ENCODE results near the gene NKX2-4. TPM values are rescaled to one million over a fixed set of nuclear protein-coding genes. Genes with fewer than 3 reads are reported as not detected.
"Not testable (repeated sequence)": the region's sequence is repeated elsewhere in the genome, so short reads cannot be mapped to it uniquely, and the experiment has no call there.

NKX2-4 gene
- total RNA-seq, 2 experiments from 2014 or later, result not detected

DNA sequence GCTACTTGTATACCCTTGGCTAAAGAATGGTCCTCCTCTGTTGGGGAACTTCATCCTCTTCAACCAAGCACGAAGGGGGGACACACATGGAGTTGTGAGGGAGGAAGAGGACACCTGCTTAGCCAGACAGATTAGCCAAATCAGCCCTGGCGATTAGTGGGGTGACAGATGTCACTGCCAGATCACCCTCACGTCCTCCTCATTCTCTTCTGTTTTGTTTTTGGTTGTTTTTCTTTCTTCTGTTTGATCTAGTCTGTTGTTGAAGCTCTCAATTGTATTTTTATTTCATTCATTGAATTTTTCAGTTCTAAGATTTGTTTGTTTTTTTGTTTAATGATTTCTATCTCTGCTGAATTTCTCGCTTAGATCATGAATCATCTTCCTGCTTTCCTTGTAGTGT lies 27.5 kb upstream of the NKX2-4 start:
- POLR2A ChIA-PET, result interaction anchor here (0.6 kb wide), 1 partner anchor 167 kb away, joined by 3 read pairs; no protein-coding TSS in a partner anchor

DNA sequence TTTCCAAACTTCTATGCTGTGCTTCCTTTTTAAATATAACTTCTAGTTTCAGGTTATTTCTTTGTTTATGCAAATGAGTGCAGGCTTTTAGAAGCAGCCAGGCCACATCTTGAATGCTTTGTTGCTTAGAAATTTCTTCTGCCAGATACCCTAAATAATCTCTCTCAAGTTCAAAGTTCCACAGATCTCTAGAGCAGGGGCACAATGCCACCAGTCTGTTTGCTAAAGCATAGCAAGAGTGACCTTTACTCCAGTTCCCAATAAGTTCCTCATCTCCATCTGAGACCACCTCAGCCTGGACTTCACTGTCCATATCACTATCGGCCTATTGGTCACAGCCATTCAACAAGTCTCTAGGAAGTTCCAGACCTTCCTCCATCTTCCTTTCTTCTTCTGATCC lies 26.4 kb upstream of the NKX2-4 start:
- H3K9me2 ChIP-seq (ENCODE audit: insufficient read depth, low read length); intact Hi-C loops (cut with micrococcal nuclease; ENCODE audit: unreplicated experiment); H3K36me3 ChIP-seq (ENCODE audit: insufficient read depth, low read length); DNase-seq (ENCODE audit: low spot score); H3K4me1 ChIP-seq (ENCODE audit: insufficient read depth, low read length, poor library complexity, severe bottlenecking); H3K4me2 ChIP-seq (ENCODE audit: low read length); H3K4me3 ChIP-seq (ENCODE audit: low read depth, low read length, poor library complexity, severe bottlenecking); H3K79me2 ChIP-seq (ENCODE audit: insufficient read depth, low read depth, low read length); H2AFZ ChIP-seq (ENCODE audit: low read length); POLR2A ChIA-PET; H3K9me3 ChIP-seq (ENCODE audit: low read length); H3K27ac ChIP-seq (ENCODE audit: low read depth, low read length, poor library complexity, severe bottlenecking); H4K20me1 ChIP-seq (ENCODE audit: insufficient read depth, low read length); CTCF ChIA-PET (ENCODE audit: unreplicated experiment); BruUV-seq (replicated peaks): not testable (repeated sequence)

More for the DNA sequence above, 27.5 kb upstream of the NKX2-4 start:
- H4K20me1 ChIP-seq (ENCODE audit: insufficient read depth, low read length), result no peaks in the 10 kb centered on the region
- no peaks in the 10 kb centered on the region for H3K79me2 ChIP-seq (ENCODE audit: insufficient read depth, low read depth, low read length)
- no peak overlapping the region for H2AFZ ChIP-seq (ENCODE audit: low read length)
- H3K9me2 ChIP-seq (ENCODE audit: insufficient read depth, low read length), result no peaks in the 10 kb centered on the region
- no peak overlapping the region for H3K4me3 ChIP-seq (ENCODE audit: low read depth, low read length, poor library complexity, severe bottlenecking)
- no peak for TF ChIP-seq EZH2phosphoT487 (IDR thresholded peaks at IDR 0.05; ENCODE audit: borderline replicate concordance, low read depth, low read length)
- TF ChIP-seq, protein P1, sequence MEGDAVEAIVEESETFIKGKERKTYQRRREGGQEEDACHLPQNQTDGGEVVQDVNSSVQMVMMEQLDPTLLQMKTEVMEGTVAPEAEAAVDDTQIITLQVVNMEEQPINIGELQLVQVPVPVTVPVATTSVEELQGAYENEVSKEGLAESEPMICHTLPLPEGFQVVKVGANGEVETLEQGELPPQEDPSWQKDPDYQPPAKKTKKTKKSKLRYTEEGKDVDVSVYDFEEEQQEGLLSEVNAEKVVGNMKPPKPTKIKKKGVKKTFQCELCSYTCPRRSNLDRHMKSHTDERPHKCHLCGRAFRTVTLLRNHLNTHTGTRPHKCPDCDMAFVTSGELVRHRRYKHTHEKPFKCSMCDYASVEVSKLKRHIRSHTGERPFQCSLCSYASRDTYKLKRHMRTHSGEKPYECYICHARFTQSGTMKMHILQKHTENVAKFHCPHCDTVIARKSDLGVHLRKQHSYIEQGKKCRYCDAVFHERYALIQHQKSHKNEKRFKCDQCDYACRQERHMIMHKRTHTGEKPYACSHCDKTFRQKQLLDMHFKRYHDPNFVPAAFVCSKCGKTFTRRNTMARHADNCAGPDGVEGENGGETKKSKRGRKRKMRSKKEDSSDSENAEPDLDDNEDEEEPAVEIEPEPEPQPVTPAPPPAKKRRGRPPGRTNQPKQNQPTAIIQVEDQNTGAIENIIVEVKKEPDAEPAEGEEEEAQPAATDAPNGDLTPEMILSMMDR (conservative IDR thresholded peaks at IDR 0.05; ENCODE audit: low read length), result no peak
- no peaks in the 10 kb centered on the region for H3K4me1 ChIP-seq (ENCODE audit: insufficient read depth, low read length, poor library complexity, severe bottlenecking)
- intact Hi-C loops (cut with micrococcal nuclease; ENCODE audit: unreplicated experiment), result no loop called here
- no peak for DNase-seq (ENCODE audit: low spot score)
- no peak overlapping the region for H3K4me2 ChIP-seq (ENCODE audit: low read length)
- BruUV-seq (replicated peaks), result no TSS peak
- no peak overlapping the region for H3K27ac ChIP-seq (ENCODE audit: low read depth, low read length, poor library complexity, severe bottlenecking)
- CTCF ChIA-PET (ENCODE audit: unreplicated experiment), result no interaction called here
- H3K36me3 ChIP-seq (ENCODE audit: insufficient read depth, low read length), result no peaks in the 10 kb centered on the region
- no peaks in the 10 kb centered on the region for H3K9me3 ChIP-seq (ENCODE audit: low read length)

DNA sequence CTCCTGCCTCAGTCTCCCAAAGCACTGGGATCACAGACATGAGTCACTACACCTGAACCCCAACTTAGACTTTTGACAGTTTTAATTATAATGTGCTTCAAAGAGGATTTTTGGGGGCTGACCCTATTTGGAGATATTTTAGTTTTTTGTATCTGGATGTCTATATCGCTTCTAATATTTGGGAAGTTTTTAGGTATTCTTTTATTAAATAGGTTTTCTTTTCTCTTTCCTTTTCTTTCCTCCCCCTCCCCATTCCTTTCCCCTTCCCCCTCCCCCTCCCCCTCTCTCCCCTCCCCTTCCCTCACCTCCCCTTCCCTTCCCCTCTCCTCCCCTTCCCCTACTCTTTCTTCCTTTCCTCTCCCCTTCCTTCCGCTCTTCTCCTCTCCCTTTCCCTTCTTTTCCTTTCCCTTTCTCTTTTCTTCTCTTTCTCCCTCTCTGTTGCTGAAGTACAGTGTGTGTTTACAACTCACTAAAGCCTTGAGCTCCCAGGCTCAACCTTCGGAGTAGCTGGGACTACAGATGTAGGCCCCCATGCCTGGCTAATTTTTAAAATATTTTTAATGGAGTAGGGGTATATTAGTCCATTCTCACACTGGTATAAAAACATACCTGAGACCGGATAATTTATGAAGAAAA lies 24.4 kb upstream of the NKX2-4 start:
- Histone ChIP-seq H3K4me3 (ENCODE audit: low read depth, low read length, poor library complexity, severe bottlenecking) (no peak overlapping the region), H3K79me2 (ENCODE audit: insufficient read depth, low read depth, low read length) (no peaks in the 10 kb centered on the region), H3K27ac (ENCODE audit: low read depth, low read length, poor library complexity, severe bottlenecking) (no peak overlapping the region), H3K4me1 (ENCODE audit: insufficient read depth, low read length, poor library complexity, severe bottlenecking) (no peaks in the 10 kb centered on the region), H4K20me1 (ENCODE audit: insufficient read depth, low read length) (no peaks in the 10 kb centered on the region), H3K36me3 (ENCODE audit: insufficient read depth, low read length) (no peaks in the 10 kb centered on the region), H3K4me2 (ENCODE audit: low read length) (no peak overlapping the region), H3K9me3 (ENCODE audit: low read length) (no peaks in the 10 kb centered on the region), H3K9me2 (ENCODE audit: insufficient read depth, low read length) (no peaks in the 10 kb centered on the region), H2AFZ (ENCODE audit: low read length) (no peak overlapping the region)
- no peak for DNase-seq (ENCODE audit: low spot score)
- TF ChIP-seq, protein P1 (conservative IDR thresholded peaks at IDR 0.05; ENCODE audit: low read length), result no peak
- TF ChIP-seq EZH2phosphoT487 (IDR thresholded peaks at IDR 0.05; ENCODE audit: borderline replicate concordance, low read depth, low read length), result no peak
- intact Hi-C loops (cut with micrococcal nuclease; ENCODE audit: unreplicated experiment), result no loop called here
- no TSS peak for BruUV-seq (replicated peaks)
- CTCF ChIA-PET (ENCODE audit: unreplicated experiment), result no interaction called here
- POLR2A ChIA-PET, result interaction anchor here (0.6 to 1.0 kb wide), 2 partner anchors 15 to 1405 kb away, joined by 3 to 4 read pairs; no protein-coding TSS in a partner anchor

DNA sequence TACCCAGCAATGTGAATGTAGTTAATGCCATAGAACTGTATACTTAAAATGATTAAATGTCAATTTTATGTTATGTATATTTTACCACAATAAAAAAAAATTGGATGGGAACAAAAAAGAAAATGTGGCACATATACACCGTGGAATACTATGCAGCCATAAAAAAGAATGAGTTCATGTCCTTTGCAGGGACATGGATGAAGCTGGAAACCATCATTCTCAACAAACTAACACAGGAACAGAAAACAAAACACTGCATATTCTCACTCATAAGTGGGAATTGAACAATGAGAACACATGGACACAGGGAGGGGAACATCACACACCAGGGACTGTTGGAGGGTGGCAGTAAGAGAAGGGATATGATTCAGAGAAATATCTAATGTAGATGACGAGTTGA lies 21.8 kb upstream of the NKX2-4 start:
- H3K79me2 ChIP-seq (ENCODE audit: insufficient read depth, low read depth, low read length); CTCF ChIA-PET (ENCODE audit: unreplicated experiment); H3K27ac ChIP-seq (ENCODE audit: low read depth, low read length, poor library complexity, severe bottlenecking); intact Hi-C loops (cut with micrococcal nuclease; ENCODE audit: unreplicated experiment); H3K9me3 ChIP-seq (ENCODE audit: low read length); H4K20me1 ChIP-seq (ENCODE audit: insufficient read depth, low read length); H2AFZ ChIP-seq (ENCODE audit: low read length); BruUV-seq (replicated peaks); H3K9me2 ChIP-seq (ENCODE audit: insufficient read depth, low read length); H3K4me1 ChIP-seq (ENCODE audit: insufficient read depth, low read length, poor library complexity, severe bottlenecking); H3K4me2 ChIP-seq (ENCODE audit: low read length); H3K36me3 ChIP-seq (ENCODE audit: insufficient read depth, low read length); DNase-seq (ENCODE audit: low spot score); H3K4me3 ChIP-seq (ENCODE audit: low read depth, low read length, poor library complexity, severe bottlenecking); POLR2A ChIA-PET: not testable (repeated sequence)

DNA sequence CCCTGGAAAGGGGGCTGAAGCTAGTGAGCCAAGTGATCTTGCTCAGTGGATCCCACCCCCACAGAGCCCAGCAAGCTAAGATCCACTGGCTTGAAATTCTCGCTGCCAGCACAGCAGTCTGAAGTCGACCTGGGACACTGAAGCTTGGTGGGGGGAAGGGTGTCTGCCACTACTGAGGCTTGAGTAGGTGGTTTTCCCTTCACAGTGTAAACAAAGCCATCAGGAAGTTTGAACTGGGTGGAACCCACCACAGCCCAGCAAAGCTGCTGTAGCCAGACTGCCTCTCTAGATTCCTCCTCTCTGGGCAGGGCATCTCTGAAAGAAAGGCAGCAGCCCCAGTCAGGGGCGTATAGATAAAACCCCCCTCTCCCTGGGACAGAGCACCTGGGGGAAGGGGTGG lies 16.7 kb upstream of the NKX2-4 start:
- H3K79me2 ChIP-seq (ENCODE audit: insufficient read depth, low read depth, low read length); H3K4me3 ChIP-seq (ENCODE audit: low read depth, low read length, poor library complexity, severe bottlenecking); H4K20me1 ChIP-seq (ENCODE audit: insufficient read depth, low read length); H3K4me2 ChIP-seq (ENCODE audit: low read length); H2AFZ ChIP-seq (ENCODE audit: low read length); H3K27ac ChIP-seq (ENCODE audit: low read depth, low read length, poor library complexity, severe bottlenecking); H3K36me3 ChIP-seq (ENCODE audit: insufficient read depth, low read length); H3K9me2 ChIP-seq (ENCODE audit: insufficient read depth, low read length); H3K4me1 ChIP-seq (ENCODE audit: insufficient read depth, low read length, poor library complexity, severe bottlenecking); intact Hi-C loops (cut with micrococcal nuclease; ENCODE audit: unreplicated experiment); DNase-seq (ENCODE audit: low spot score); BruUV-seq (replicated peaks); CTCF ChIA-PET (ENCODE audit: unreplicated experiment): not testable (repeated sequence)
- H3K9me3 ChIP-seq (ENCODE audit: low read length), result peaks cover 10% of the 10 kb centered on the region; the same call in 1 of the 2 replicates
- POLR2A ChIA-PET, result interaction anchor here (0.6 kb wide), 1 partner anchor 35 kb away, joined by 4 read pairs; no protein-coding TSS in a partner anchor

All from OCI-LY7 (cell line).